Parathyroid adenoma (tissue), 2 donors: ENCODE measurements around the gene C1QL2.

ENCODE experiments used
- H2AFZ ChIP-seq: fragments of 300-600 bp; sonication (generic); one replicate; pipeline ENCODE4 v1.7.0; 2017; ENCODE audit warnings: antibody characterized with exemption, mild to moderate bottlenecking
- H3K27ac ChIP-seq: fragments of 300-600 bp; sonication (generic); one replicate; pipeline ENCODE4 v1.7.0; 2017
- H3K27me3 ChIP-seq: fragments of 300-600 bp; sonication (generic); one replicate; pipeline ENCODE4 v1.7.0; 2017; ENCODE audit warnings: low read length; ENCODE audit not compliant: control insufficient read depth, insufficient read depth
- H3K36me3 ChIP-seq: fragments of 300-600 bp; sonication (generic); one replicate; pipeline ENCODE4 v1.7.0; 2017; ENCODE audit warnings: low read length; ENCODE audit not compliant: control insufficient read depth, insufficient read depth
- H3K4me1 ChIP-seq: fragments of 300-600 bp; sonication (generic); one replicate; pipeline ENCODE4 v1.7.0; 2017; ENCODE audit warnings: control low read depth
- H3K4me2 ChIP-seq: fragments of 300-600 bp; sonication (generic); one replicate; pipeline ENCODE4 v1.7.0; 2017; ENCODE audit warnings: low read length
- H3K4me3 ChIP-seq: fragments of 300-600 bp; sonication (generic); one replicate; pipeline ENCODE4 v1.7.0; 2017; ENCODE audit warnings: low read depth, low read length
- H3K79me2 ChIP-seq: fragments of 300-600 bp; sonication (generic); one replicate; pipeline ENCODE4 v1.7.0; 2017; ENCODE audit warnings: control low read depth
- H3K9ac ChIP-seq: fragments of 300-600 bp; sonication (generic); one replicate; pipeline ENCODE4 v1.7.0; 2017; ENCODE audit warnings: mild to moderate bottlenecking
- H3K9me3 ChIP-seq: fragments of 300-600 bp; sonication (generic); one replicate; pipeline ENCODE4 v1.7.0; 2017; ENCODE audit warnings: low read length; ENCODE audit not compliant: control insufficient read depth
- CTCF ChIP-seq: fragments of 300-600 bp; sonication (generic); IDR thresholded peaks from one replicate; pipeline ENCODE4 v1.7.0; 2017; ENCODE audit warnings: antibody characterized with exemption, mild to moderate bottlenecking
- donor health status: primary hyperparathyroidism.

Gene C1QL2

GRCh38 chr2:119192893-119193292 lies 34.3 kb upstream of the C1QL2 start:
- H3K4me2 ChIP-seq, result no peak overlapping the region
- H3K36me3 ChIP-seq, result no peaks in the 10 kb centered on the region

GRCh38 chr2:119190321-119191111 lies 32.0 kb upstream of the C1QL2 start:
- H3K9me3 ChIP-seq, result no peaks in the 10 kb centered on the region
- TF ChIP-seq CTCF, result no peak
- H3K27me3 ChIP-seq, result no peaks in the 10 kb centered on the region
- no peak overlapping the region for H3K27ac ChIP-seq
- H3K4me1 ChIP-seq, result no peaks in the 10 kb centered on the region
- H3K79me2 ChIP-seq, result no peaks in the 10 kb centered on the region
- no peak overlapping the region for H2AFZ ChIP-seq
- H3K4me2 ChIP-seq, result no peak overlapping the region
- no peak overlapping the region for H3K9ac ChIP-seq
- H3K36me3 ChIP-seq, result no peaks in the 10 kb centered on the region
- H3K4me3 ChIP-seq, result no peak overlapping the region

More at GRCh38 chr2:119192893-119193292, 34.3 kb upstream of the C1QL2 start:
- TF ChIP-seq CTCF, result no peak
- no peaks in the 10 kb centered on the region for H3K27me3 ChIP-seq
- no peaks in the 10 kb centered on the region for H3K79me2 ChIP-seq
- H3K4me1 ChIP-seq, result no peaks in the 10 kb centered on the region
- H3K9ac ChIP-seq, result no peak overlapping the region
- no peak overlapping the region for H3K27ac ChIP-seq
- no peak overlapping the region for H2AFZ ChIP-seq
- H3K4me3 ChIP-seq, result no peak overlapping the region
- no peaks in the 10 kb centered on the region for H3K9me3 ChIP-seq

- H3K9me3 ChIP-seq, result no peaks in the 10 kb centered on the region
- H3K36me3 ChIP-seq, result no peaks in the 10 kb centered on the region
- no peak overlapping the region for H2AFZ ChIP-seq
- no peak overlapping the region for H3K4me2 ChIP-seq
- H3K4me3 ChIP-seq, result no peak overlapping the region
- no peaks in the 10 kb centered on the region for H3K79me2 ChIP-seq
- no peak overlapping the region for H3K9ac ChIP-seq
- TF ChIP-seq CTCF, result no peak
- no peak overlapping the region for H3K27ac ChIP-seq
- no peaks in the 10 kb centered on the region for H3K4me1 ChIP-seq
- no peaks in the 10 kb centered on the region for H3K27me3 ChIP-seq
These were observed 26.0 kb upstream of the C1QL2 start for GRCh38 chr2:119184512-119184911.

- no peak for TF ChIP-seq CTCF
- Histone ChIP-seq H3K79me2 (no peaks in the 10 kb centered on the region), H3K9me3 (no peaks in the 10 kb centered on the region)
These were observed 23.4 kb upstream of the C1QL2 start for GRCh38 chr2:119181791-119182445.

More at GRCh38 chr2:119181791-119182445, 23.4 kb upstream of the C1QL2 start:
- no peaks in the 10 kb centered on the region for H3K27me3 ChIP-seq
- no peaks in the 10 kb centered on the region for H3K4me1 ChIP-seq
- H3K27ac ChIP-seq, result no peak overlapping the region
- H3K4me2 ChIP-seq, result no peak overlapping the region
- no peak overlapping the region for H3K9ac ChIP-seq
- no peak overlapping the region for H3K4me3 ChIP-seq
- H3K36me3 ChIP-seq, result no peaks in the 10 kb centered on the region
- no peak overlapping the region for H2AFZ ChIP-seq
